AG04449 (cell line): Measurements from ENCODE around the gene CD300C.
"Not testable (repeated sequence)": the region's sequence is repeated elsewhere in the genome, so short reads cannot be mapped to it uniquely, and the experiment has no call there.

Source experiments
- CTCF ChIA-PET: fragments of 350-600 bp; formaldehyde crosslinking; extraction: SDS; loops from one replicate; lab custom pipeline; 2021; ENCODE audit warnings: antibody characterized with exemption; lab: Yijun Ruan, JAX
- POLR2A ChIA-PET: fragments of 400-600, 350-600 bp; formaldehyde crosslinking; extraction: SDS; loops from one replicate; lab custom pipeline; 2020; ENCODE audit warnings: antibody characterized with exemption, inconsistent platforms; lab: Yijun Ruan, JAX
- DNase-seq: peaks from one replicate; pipeline ENCODE4 v3.0.0-alpha.2; 2010; ENCODE audit warnings: low read depth, low spot score
- H3K4me3 ChIP-seq: 2 replicates; pipeline ENCODE4 v1.5.1; 2011; ENCODE audit warnings: low read depth, mild to moderate bottlenecking, control low read depth, low read length
- TF ChIP-seq, protein P1 (sequence below): IDR thresholded peaks from one replicate; pipeline ENCODE4 v1.5.1; 2011; ENCODE audit warnings: mild to moderate bottlenecking, moderate library complexity, low read length, control low read depth, inconsistent platforms; ENCODE audit not compliant: insufficient read depth; ENCODE audit errors: missing control alignments

Gene CD300C

DNA sequence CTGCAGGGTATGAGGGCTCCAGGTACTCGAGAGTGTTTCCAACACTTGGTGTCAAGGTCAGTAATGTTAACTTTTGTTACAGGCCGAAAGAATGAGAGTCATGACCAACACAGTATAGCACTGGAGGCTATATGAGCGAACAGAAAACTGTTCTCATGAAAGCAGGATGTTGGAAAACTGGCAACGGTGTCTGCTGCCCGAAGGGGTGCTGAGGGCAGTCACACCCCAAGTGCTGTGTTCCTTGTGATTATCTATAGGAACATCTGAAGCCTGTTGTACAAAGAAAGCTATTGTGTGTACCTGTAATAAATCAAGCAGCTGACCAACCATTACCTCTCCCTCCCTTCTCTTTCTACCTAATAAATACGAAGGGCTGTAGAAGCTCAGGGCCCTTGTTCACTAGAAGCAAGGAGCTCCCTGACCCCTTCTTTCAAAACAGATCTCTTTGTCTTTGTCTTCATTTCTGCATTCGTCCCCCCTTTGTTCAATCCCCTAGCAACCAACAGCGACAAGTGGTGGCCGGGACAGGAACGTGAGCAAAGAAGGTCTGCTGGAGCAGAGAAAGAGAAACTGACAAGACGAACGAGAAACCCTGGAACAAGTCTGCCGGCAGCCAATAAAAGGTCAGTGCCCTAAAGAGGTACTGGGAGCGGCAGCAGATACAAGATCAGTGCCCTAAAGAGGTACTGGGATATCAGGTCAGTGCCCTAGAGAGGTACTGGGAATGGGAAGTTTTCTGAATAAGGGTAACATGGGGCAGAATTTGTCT is 38.6 kb upstream of the CD300C start:
- TF ChIP-seq, protein P1, sequence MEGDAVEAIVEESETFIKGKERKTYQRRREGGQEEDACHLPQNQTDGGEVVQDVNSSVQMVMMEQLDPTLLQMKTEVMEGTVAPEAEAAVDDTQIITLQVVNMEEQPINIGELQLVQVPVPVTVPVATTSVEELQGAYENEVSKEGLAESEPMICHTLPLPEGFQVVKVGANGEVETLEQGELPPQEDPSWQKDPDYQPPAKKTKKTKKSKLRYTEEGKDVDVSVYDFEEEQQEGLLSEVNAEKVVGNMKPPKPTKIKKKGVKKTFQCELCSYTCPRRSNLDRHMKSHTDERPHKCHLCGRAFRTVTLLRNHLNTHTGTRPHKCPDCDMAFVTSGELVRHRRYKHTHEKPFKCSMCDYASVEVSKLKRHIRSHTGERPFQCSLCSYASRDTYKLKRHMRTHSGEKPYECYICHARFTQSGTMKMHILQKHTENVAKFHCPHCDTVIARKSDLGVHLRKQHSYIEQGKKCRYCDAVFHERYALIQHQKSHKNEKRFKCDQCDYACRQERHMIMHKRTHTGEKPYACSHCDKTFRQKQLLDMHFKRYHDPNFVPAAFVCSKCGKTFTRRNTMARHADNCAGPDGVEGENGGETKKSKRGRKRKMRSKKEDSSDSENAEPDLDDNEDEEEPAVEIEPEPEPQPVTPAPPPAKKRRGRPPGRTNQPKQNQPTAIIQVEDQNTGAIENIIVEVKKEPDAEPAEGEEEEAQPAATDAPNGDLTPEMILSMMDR = no peak
- DNase-seq = no peak
- POLR2A ChIA-PET = no interaction called here
- no peak overlapping the region for H3K4me3 ChIP-seq
- CTCF ChIA-PET = no interaction called here

DNA sequence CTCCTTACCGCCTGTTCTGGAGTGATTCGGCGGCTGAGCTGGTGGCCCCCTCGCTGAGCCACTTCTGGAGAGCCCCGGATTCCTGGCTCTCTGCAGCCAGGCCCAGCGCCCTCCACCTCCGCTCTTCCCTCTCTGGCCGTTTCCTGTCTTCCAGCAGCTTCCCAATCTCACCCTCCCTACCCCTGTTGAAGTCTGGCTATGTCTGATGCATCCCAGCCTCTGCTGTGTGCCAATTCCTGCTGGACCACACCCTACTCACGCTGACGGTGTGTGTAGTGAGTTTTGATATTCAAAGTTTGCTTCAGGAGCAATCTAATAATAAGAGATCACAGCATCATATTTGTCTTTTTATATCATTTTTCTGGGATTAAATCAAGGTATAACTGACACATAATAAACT is 36.7 kb upstream of the CD300C start:
- ChIA-PET CTCF (no interaction called here), POLR2A (no interaction called here)
- H3K4me3 ChIP-seq = no peak overlapping the region
- TF ChIP-seq, protein P1 = no peak
- no peak for DNase-seq

DNA sequence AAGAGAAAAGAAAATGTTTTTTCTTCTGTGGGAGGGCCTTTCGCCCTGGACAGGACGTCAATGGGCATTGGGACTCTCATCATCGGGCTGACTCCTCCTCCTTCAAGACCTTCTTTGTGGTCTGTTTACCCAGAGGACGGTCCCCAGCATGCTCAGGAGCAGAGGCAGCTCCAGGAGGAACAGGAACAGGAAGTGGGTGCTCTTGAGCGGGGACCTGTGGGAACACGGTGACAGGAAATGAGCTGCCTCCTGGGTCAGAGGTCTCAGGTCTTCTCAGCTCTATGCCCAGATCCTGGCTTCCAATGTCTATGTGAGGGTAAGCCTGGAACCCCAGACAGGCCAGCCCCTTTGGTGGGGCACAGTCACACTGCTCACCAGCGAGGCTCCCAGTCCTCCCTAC is 34.0 kb upstream of the CD300C start:
- TF ChIP-seq, protein P1 = no peak
- H3K4me3 ChIP-seq = no peak overlapping the region
- POLR2A ChIA-PET = no interaction called here
- CTCF ChIA-PET = no interaction called here
- no peak for DNase-seq

DNA sequence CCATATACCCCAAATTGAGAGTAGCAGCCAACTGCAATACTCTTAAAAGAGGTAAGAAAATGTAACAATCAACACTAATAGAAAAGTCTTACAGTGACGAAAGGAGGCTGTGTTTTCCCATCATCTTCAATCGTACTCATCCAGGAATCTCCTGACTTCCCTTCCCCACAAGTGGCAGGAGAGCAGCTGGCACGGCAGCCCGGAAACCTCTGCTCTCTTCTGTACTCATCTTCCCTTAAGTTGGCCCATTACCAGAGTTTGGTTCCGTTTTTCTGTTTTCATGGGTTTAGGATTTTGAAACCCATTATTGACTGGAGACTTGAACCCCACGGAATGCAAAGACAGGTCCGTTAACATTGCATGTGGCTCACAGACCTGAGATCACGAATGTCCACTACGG is 33.1 kb upstream of the CD300C start:
- no peak for DNase-seq
- TF ChIP-seq, protein P1 = no peak
- H3K4me3 ChIP-seq = no peak overlapping the region
- ChIA-PET CTCF (no interaction called here), POLR2A (no interaction called here)

DNA sequence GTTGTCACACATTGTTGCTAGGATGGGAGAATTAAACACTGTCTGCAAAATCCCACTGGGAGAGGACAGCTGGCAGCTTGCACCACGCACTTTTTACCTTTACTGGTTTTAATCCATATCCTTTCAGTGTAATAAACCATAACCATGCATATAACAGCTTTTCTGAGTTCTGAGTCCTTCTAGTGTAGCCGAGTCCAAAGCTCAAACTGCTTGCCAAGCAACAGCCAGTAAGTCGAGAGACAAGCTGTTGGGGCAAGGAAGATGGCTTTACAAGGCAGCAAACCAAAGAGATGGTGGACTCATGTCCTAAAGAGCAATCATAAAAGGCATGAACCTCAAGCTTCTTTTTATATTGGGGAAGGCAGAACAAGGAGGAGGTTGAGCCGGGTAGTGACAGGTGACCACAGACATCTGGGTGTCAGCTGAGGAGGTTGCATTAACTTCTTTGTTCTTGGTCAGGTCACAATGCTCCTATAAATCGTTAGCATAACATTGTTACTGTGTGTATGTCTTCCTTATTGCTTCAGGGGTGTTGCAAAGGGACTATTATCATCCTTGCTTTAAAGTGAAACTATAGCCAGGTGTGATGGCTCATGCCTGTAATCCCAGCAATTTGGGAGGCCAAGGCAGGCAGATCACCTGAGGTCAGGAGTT is 28.7 kb upstream of the CD300C start:
- CTCF ChIA-PET = no interaction called here
- DNase-seq = no peak
- TF ChIP-seq, protein P1 = no peak
- H3K4me3 ChIP-seq = no peak overlapping the region
- POLR2A ChIA-PET = no interaction called here

DNA sequence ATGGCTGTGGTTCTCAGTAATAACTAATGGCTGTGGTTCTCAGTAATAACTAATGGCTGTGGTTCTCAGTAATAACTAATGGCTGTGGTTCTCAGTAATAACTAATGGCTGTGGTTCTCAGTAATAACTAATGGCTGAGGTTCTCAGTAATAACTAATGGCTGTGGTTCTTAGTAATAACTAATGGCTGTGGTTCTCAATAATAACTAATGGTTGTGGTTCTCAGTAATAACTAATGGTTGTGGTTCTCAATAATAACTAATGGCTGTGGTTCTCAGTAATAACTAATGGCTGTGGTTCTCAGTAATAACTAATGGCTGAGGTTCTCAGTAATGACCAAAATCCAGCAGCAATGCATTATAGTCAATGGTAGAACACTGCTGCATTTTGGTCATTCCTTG is 27.7 kb upstream of the CD300C start:
- POLR2A ChIA-PET, H3K4me3 ChIP-seq, DNase-seq, CTCF ChIA-PET: not testable (repeated sequence)
